SKM-1 treated with dmso at 0.1 percent for 144 hours (cell line): Measurements from ENCODE around the gene ITIH4.

ENCODE experiments used
- DNase-seq: peaks from one replicate; lab custom pipeline; 2025; ENCODE audit not compliant: unreplicated experiment; lab: John Stamatoyannopoulos, UW

Gene ITIH4

GRCh38 chr3:52830535-52831258, at the start of gene ITIH4:
TSS of gene ITIH4 (minus strand) at chr3:52830672. CDS start at chr3:52830642, 30 bp downstream.
- no peak for DNase-seq

GRCh38 chr3:52880047-52880446, 49.6 kb upstream of the ITIH4 start:
- DNase-seq: no peak

DNA sequence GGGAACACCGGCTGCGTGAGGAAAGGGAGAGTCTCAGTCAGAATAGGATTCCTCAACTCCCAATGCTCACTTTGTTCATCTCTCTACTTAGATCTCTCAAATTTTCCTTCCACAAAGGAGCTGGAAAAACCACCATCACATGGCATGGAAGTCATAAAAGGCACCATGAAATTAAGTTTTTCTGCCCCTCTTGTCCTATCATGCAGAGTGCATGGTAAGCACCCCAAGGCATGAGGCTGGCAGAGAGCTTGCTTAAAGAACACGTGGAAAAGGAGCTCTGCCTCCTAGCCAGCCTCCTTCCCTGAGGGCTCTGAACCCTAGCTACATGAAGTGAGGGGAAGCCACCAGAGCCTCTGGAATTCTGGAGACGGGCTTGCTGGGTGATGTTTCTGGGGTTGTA, 49.1 kb upstream of the ITIH4 start:
- DNase-seq: no peak

- DNase-seq: no peak
Observed at GRCh38 chr3:52879090-52879489, 48.6 kb upstream of the ITIH4 start.

DNA sequence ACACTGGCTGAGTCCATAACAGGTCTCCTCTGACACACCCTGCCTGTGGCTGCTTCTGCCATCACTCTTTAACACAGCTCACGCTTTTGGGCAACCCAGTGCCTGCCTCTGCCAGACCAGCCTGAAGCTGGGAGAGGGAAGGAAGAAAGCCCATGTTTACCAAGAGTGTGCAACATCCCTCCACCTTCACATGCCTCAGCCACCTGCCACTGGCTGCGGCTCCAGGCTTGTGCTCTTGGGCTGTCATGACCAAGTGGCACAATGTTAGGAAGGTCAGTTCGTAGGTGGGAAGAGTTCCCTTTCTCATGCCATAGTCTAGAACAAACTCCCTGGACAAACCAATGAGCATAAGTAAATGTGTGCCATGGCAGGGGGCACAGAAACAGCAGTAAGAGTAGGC, 46.6 kb upstream of the ITIH4 start:
- no peak for DNase-seq

- no peak for DNase-seq
Observed at GRCh38 chr3:52874864-52875587, 44.6 kb upstream of the ITIH4 start.

DNA sequence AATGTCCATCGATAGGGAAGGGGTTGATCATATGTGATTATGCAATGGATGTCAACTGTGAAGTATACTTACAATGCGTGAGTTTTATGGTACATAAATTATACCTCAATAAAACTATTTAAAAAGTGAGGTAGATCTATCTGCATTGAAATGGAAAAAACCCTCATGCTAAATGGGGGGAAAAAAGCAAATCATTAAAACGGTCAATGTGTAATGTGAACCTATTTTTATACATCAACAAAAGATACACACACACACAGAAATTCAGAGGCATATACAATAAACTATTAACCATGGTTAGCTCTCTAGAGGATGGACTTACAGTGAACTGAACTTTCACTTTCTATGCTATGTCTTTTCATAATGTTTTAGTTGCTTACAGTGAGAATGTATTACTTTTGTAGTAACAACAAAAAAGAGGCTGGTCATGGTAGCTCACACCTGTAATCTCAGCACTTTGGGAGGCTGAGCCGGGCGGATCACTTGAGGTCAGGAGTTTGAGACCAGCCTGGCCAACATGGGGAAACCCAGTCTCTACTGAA, 43.8 kb upstream of the ITIH4 start:
- DNase-seq: no peak

DNA sequence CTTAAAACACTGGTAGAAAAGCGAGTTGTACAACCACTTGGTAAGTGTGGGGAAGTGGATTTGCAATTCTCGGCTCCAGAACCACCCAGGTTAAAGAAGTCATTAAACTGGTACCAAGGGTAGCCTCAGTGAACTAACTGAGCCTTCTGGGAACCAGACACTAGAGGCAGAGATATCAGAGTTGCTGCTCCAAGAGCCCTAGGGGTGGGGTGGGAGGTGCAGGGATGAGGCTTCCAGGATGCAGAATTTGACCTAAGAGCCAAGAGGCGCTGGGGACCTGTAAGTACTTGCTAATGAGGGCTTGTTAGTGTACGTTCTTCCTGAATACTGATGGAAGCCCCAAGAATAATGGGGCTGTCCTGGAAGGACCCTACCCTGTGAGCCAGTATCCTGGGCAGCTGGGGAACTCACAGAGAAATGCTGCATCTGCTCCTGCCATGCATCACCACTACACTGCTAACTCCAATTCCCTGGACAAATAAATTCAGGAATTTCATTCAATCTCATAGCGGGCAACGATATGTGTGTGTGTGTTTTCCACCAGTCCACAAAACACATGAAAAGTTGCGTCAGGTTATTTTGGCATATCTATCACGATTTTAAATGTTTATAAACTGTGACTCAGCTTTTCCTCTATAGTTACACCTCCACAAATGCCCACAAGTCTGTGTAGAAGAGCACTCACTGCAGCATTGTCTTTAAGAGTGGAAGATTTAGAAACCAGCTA, 43.1 kb upstream of the ITIH4 start:
- DNase-seq: no peak

- DNase-seq: no peak
Observed at GRCh38 chr3:52872245-52872644, 41.8 kb upstream of the ITIH4 start.

DNA sequence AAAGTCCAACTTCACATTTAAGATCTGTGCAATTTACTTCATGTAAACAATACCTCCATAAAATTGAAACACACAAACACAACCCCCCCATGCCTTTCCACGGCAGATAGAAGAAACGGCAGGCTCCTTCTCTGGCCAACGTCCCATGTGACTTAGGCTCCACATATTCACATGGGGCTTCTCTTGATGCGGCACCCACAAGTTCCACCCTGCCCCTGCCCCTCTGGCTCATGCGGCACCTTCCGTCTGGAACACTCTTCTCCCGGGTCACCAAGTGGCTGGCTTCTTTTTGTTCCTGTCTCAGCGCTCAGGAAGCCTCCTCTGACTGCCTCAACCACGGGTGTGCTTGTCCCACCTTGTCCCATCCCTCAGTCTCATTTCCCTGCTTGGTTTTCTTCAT, 41.3 kb upstream of the ITIH4 start:
- no peak for DNase-seq

GRCh38 chr3:52870471-52870870, 40.0 kb upstream of the ITIH4 start:
- DNase-seq: no peak

DNA sequence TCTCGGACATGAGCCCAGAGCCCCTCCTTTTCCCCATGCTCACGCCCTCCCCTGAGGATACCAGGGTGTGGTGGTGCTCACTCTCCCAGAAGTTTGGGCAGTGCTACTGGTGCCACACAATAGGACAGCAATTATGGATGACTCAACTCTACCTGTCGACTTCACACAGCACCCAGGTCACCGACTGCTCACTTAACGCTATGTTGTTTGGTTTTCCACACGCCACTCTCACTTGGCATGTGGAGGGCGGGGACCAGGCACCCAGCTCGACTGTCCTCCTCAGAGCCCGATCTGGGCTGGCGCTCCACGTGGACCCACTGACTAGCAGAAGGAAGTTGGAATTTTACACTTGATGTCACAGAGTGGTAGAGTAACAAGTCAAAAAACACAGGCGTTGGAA, 36.0 kb upstream of the ITIH4 start:
- DNase-seq: no peak

- DNase-seq: no peak
Observed at GRCh38 chr3:52865994-52866393, 35.5 kb upstream of the ITIH4 start.

GRCh38 chr3:52860424-52860768, 29.9 kb upstream of the ITIH4 start:
- DNase-seq: no peak

GRCh38 chr3:52859686-52860423, 29.4 kb upstream of the ITIH4 start:
- no peak for DNase-seq

DNA sequence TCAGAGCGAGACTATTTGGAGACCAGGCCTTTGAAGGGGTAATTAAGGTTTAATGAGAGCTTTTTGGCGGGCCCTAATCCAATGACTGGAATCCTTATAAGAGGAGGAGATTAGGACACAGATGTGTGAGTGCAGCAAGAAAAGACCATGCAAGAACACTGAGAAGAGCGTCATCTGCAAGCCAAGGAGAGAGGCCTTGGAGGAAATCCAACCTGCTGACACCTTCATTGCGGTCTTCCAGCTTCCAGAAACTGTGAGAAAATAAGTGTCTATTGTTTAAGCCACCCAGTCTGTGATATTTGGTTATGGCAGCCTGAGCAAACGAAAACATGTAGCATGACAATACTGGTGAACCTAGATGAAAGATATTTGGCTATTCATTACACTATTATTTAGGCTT, 27.4 kb upstream of the ITIH4 start:
- DNase-seq: no peak

DNA sequence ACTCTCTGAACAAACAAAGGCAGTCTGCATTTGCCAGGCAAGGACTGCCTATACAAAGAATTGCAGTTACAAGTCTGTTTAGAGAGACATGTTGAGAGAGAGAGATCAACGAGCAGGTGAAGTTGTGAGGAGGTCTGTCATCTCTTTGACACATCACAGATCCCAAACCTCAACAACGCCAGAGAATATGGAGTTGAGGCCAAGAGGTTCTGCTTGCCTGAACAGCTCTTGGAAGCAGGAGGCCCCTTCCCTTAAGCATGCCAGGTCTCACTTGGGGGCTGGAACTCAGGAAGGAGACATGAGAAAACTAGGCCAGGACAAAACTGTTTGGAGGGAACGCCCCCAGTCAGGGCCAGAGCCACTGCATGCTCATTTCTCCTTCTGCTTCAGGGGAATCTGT, 26.7 kb upstream of the ITIH4 start:
- DNase-seq: no peak

- DNase-seq: no peak
Observed at GRCh38 chr3:52856666-52857065, 26.2 kb upstream of the ITIH4 start.

DNA sequence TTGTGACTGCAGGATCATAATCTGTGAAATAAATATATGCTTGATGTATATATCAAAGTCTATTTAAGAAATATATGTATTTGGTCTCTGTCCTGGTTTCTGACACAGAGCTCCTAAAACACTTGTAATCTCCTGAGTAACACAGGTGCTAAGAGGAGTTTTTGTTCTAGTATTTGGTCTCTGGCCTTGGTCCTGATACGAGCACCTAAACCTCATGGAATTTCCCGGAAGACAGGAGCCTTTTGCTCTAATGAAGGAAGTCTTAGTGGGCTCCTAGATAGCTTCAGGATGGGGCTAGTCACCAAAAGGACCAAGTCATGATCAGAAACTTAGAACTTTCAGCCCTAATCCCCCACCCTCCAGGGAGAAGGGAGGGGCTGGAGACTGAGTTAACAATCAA, 23.5 kb upstream of the ITIH4 start:
- DNase-seq: no peak

- DNase-seq: no peak
Observed at GRCh38 chr3:52852419-52852818, 21.9 kb upstream of the ITIH4 start.

DNA sequence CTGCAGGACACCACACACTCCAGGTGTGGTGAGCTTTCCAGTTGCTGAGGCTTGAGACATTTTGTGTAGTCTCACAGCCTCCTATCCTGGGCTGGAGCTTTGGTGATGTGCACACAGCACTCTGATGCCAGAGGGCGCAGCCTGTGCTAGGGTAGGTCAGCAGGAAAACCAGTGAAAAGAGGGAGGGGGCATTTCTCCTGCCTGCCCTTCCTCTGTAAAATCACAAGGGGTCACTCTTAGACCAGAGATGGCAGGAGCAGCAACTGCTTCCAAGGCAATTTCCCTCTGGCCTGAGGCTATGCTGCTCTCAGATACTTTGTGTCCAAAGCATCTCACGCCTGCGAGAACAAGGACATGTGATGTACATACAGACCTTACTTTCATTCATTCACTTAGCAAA, 20.9 kb upstream of the ITIH4 start:
- DNase-seq: peak; percentile 25
